Keratinocyte (primary cell): ENCODE measurements around the gene TBC1D22B. TPM values are rescaled to one million over a fixed set of nuclear protein-coding genes. Genes with fewer than 3 reads are reported as not detected.

Source experiments
- DNase-seq: peaks from one replicate; pipeline ENCODE4 v3.0.0-alpha.2; 2011; ENCODE audit warnings: low read depth, missing footprints, low spot score
- FAIRE-seq: peaks from 2 replicates; lab custom pipeline; 2011; peaks lifted over from hg19 to GRCh38; lab: Jason Lieb, UNC
- H2AFZ ChIP-seq: 2 replicates; pipeline ENCODE4 v1.6.0; 2012; ENCODE audit warnings: low read length, control low read depth, inconsistent platforms; ENCODE audit not compliant: control insufficient read depth
- H3K27ac ChIP-seq: 2 replicates; pipeline ENCODE4 v1.5.1; 2011; ENCODE audit warnings: low read length; ENCODE audit not compliant: control insufficient read depth, insufficient read depth
- H3K27me3 ChIP-seq: 3 replicates; pipeline ENCODE4 v1.6.0; 2011; ENCODE audit warnings: low read length; ENCODE audit not compliant: control insufficient read depth, insufficient read depth; ENCODE audit errors: extremely low read depth
- H3K36me3 ChIP-seq, 2 experiments: 2 replicates in 1 of 2; 3 replicates in 1 of 2; pipeline ENCODE4 v1.5.1; 2011; ENCODE audit warnings: low read length in 2 of 2, mild to moderate bottlenecking in 1 of 2; ENCODE audit not compliant: control insufficient read depth in 2 of 2, insufficient read depth in 2 of 2; ENCODE audit errors: extremely low read depth in 1 of 2
- H3K4me1 ChIP-seq: 3 replicates; pipeline ENCODE4 v1.5.1; 2011; ENCODE audit warnings: low read length; ENCODE audit not compliant: control insufficient read depth, insufficient read depth; ENCODE audit errors: extremely low read depth
- H3K4me2 ChIP-seq: 3 replicates; pipeline ENCODE4 v1.6.0; 2011; ENCODE audit warnings: low read depth, low read length; ENCODE audit not compliant: control insufficient read depth, insufficient read depth; ENCODE audit errors: extremely low read depth
- H3K4me3 ChIP-seq, 3 experiments: fragments of 200-600 bp in 1 of 3; sonication (generic) in 1 of 3; 2 replicates in 2 of 3; 3 replicates in 1 of 3; pipeline ENCODE4 v1.5.1; 2011 to 2016; ENCODE audit warnings: low read length in 3 of 3, mild to moderate bottlenecking in 3 of 3, control low read depth in 2 of 3, inconsistent platforms in 1 of 3, low read depth in 1 of 3, mixed read lengths in 1 of 3, mixed run types in 1 of 3, moderate library complexity in 1 of 3; ENCODE audit not compliant: control insufficient read depth in 2 of 3, insufficient read depth in 2 of 3; ENCODE audit errors: extremely low read depth in 1 of 3
- H3K79me2 ChIP-seq: 2 replicates; pipeline ENCODE4 v1.6.0; 2012; ENCODE audit warnings: low read length; ENCODE audit not compliant: control insufficient read depth, insufficient read depth
- H3K9ac ChIP-seq: 3 replicates; pipeline ENCODE4 v1.6.0; 2011; ENCODE audit warnings: low read length; ENCODE audit not compliant: control insufficient read depth, insufficient read depth; ENCODE audit errors: extremely low read depth
- H3K9me1 ChIP-seq: 3 replicates; pipeline ENCODE4 v1.6.0; 2011; ENCODE audit warnings: low read length; ENCODE audit not compliant: control insufficient read depth, insufficient read depth; ENCODE audit errors: extremely low read depth
- H3K9me3 ChIP-seq: 2 replicates; pipeline ENCODE4 v1.5.1; 2012; ENCODE audit warnings: low read depth, low read length; ENCODE audit not compliant: control insufficient read depth
- H4K20me1 ChIP-seq: 3 replicates; pipeline ENCODE4 v1.6.0; 2011; ENCODE audit warnings: low read length; ENCODE audit not compliant: control insufficient read depth, insufficient read depth; ENCODE audit errors: extremely low read depth
- CTCF ChIP-seq, 3 experiments: IDR thresholded peaks in 1 of 3; conservative IDR thresholded peaks in 1 of 3; optimal IDR thresholded peaks in 1 of 3; 2 replicates in 2 of 3; 3 replicates in 1 of 3; pipeline versions ENCODE3 to v1.5.1; 2011; ENCODE audit warnings: low read length in 3 of 3, mild to moderate bottlenecking in 3 of 3, moderate library complexity in 2 of 3, control low read depth in 1 of 3, inconsistent platforms in 1 of 3; ENCODE audit not compliant: insufficient read depth in 2 of 3; ENCODE audit errors: extremely low read depth in 1 of 3
- EZH2 ChIP-seq: IDR thresholded peaks from one replicate; pipeline ENCODE4 v1.6.1; 2012; ENCODE audit warnings: inconsistent platforms, mild to moderate bottlenecking, low read length, moderate library complexity
- dilution Hi-C: fragments of 300-500 bp; cut with MboI; formaldehyde crosslinking; loops from one replicate; pipeline ENCODE4 v1.7.0; 2020; ENCODE audit warnings: low sequenced_read_pairs; ENCODE audit not compliant: extremely low pct_ligation_motif_present
- polyA plus RNA-seq, 5 experiments: library from polyadenylated mRNA; depleted of rRNA in 3 of 5; stranded (reverse) in 3 of 5; stranded (forward) in 1 of 5; unstranded in 1 of 5; fragments of >200 nt; gene quantifications; 1 replicate in 1 of 5; 2 replicates in 3 of 5; 3 replicates in 1 of 5; pipeline versions ENCODE4 v1.2.1 to v1.2.3, GENCODE V29; 2011 to 2012; ENCODE audit warnings: missing spikeins in 2 of 5, low read depth in 1 of 5, low replicate concordance in 1 of 5

Gene TBC1D22B
- polyA plus RNA-seq, 1 donor (not counting 4 experiments of a cell fraction or from before 2014, with no cell fraction given), result 5.9 TPM

- dilution Hi-C loops, result no loop called here
- no peak for DNase-seq
- no peaks in the 10 kb centered on the region for H3K9me3 ChIP-seq
- H4K20me1 ChIP-seq, result no peaks in the 10 kb centered on the region
- peak overlapping the region; percentile 88 for H2AFZ ChIP-seq
- H3K4me1 ChIP-seq, result peaks cover 11% of the 10 kb centered on the region
- FAIRE-seq, result no peak
- no peak overlapping the region for H3K9ac ChIP-seq
- H3K79me2 ChIP-seq, result no peaks in the 10 kb centered on the region
- peak overlapping the region; percentile 85 for H3K4me2 ChIP-seq
- H3K27ac ChIP-seq, result no peak overlapping the region
- TF ChIP-seq EZH2 (no peak), CTCF (optimal IDR thresholded peaks at IDR 0.05 in 1 of 3, IDR thresholded peaks at IDR 0.05 in 1 of 3, conservative IDR thresholded peaks at IDR 0.05 in 1 of 3; ENCODE audit: extremely low read depth in 1 of 3, insufficient read depth in 2 of 3, low read length in 3 of 3) (no peak)
- H3K27me3 ChIP-seq, result no peaks in the 10 kb centered on the region
- H3K36me3 ChIP-seq, result no peaks in the 10 kb centered on the region
- H3K4me3 ChIP-seq, result peak overlapping the region in 2 of 3 experiments; percentile 63 to 70
- H3K9me1 ChIP-seq, result no peaks in the 10 kb centered on the region
These were observed 34.6 kb upstream of the TBC1D22B start for GRCh38 chr6:37222992-37223391.

- Histone ChIP-seq H3K9me3 (no peaks in the 10 kb centered on the region), H3K9ac (no peak overlapping the region), H3K4me1 (peaks cover 11% of the 10 kb centered on the region), H3K4me3 (no peak overlapping the region), H3K79me2 (no peaks in the 10 kb centered on the region), H3K4me2 (no peak overlapping the region), H2AFZ (no peak overlapping the region), H4K20me1 (no peaks in the 10 kb centered on the region), H3K36me3 (no peaks in the 10 kb centered on the region), H3K27ac (no peak overlapping the region), H3K9me1 (no peaks in the 10 kb centered on the region), H3K27me3 (no peaks in the 10 kb centered on the region)
- DNase-seq (no peak), FAIRE-seq (no peak)
- TF ChIP-seq CTCF (optimal IDR thresholded peaks at IDR 0.05 in 1 of 3, IDR thresholded peaks at IDR 0.05 in 1 of 3, conservative IDR thresholded peaks at IDR 0.05 in 1 of 3; ENCODE audit: extremely low read depth in 1 of 3, insufficient read depth in 2 of 3, low read length in 3 of 3), result no peak
- no peak for TF ChIP-seq EZH2
- dilution Hi-C loops, result no loop called here
These were observed 32.0 kb upstream of the TBC1D22B start for GRCh38 chr6:37225350-37226169.
